ENCODE measurements around the gene PXDN. TPM values are rescaled to one million over a fixed set of nuclear protein-coding genes. Genes with fewer than 3 reads are reported as not detected.

PXDN gene
- total RNA-seq, 1 donor from 2014 or later = 109 TPM

GRCh38 chr2:1752751-1753150 lies 8.4 kb upstream of the PXDN start:
- DNase-seq = no peak

GRCh38 chr2:1751767-1752725 lies 7.7 kb upstream of the PXDN start:
- DNase-seq = no peak

GRCh38 chr2:1750933-1751766 lies 6.8 kb upstream of the PXDN start:
- DNase-seq = peak; percentile 43

- DNase-seq = no peak
Observed at GRCh38 chr2:1750270-1750932, 6.1 kb upstream of the PXDN start.

- no peak for DNase-seq
Observed at GRCh38 chr2:1749489-1750119, 5.3 kb upstream of the PXDN start.

GRCh38 chr2:1748741-1749488 lies 4.6 kb upstream of the PXDN start:
- DNase-seq = no peak

GRCh38 chr2:1748176-1748740 lies 3.9 kb upstream of the PXDN start:
- no peak for DNase-seq

GRCh38 chr2:1747065-1747941 lies 3.0 kb upstream of the PXDN start:
- no peak for DNase-seq

- DNase-seq = no peak
Observed at GRCh38 chr2:1746174-1747064, 2.1 kb upstream of the PXDN start.

- no peak for DNase-seq
Observed at GRCh38 chr2:1745171-1746023, 1.1 kb upstream of the PXDN start.

GRCh38 chr2:1744151-1744445 lies 217 bp downstream of the PXDN start:
- DNase-seq = peak; percentile 31

GRCh38 chr2:1743396-1744150 lies 742 bp downstream of the PXDN start:
- peak; percentile 54 for DNase-seq

GRCh38 chr2:1742681-1743395 lies 1.5 kb downstream of the PXDN start:
- peak; percentile 75 for DNase-seq

GRCh38 chr2:1742301-1742680 lies 2.0 kb downstream of the PXDN start:
- no peak for DNase-seq

- DNase-seq = no peak
Observed at GRCh38 chr2:1741851-1742250, 2.5 kb downstream of the PXDN start.

GRCh38 chr2:1740716-1741589 lies 3.4 kb downstream of the PXDN start:
- DNase-seq = no peak

Measured in skin of body (tissue), 2 donors.